ENCODE measurements around the gene CEP57. TPM values are rescaled to one million over a fixed set of nuclear protein-coding genes. Genes with fewer than 3 reads are reported as not detected.

CEP57 gene
- total RNA-seq, 1 donor from 2014 or later, result 33.8 TPM

DNA sequence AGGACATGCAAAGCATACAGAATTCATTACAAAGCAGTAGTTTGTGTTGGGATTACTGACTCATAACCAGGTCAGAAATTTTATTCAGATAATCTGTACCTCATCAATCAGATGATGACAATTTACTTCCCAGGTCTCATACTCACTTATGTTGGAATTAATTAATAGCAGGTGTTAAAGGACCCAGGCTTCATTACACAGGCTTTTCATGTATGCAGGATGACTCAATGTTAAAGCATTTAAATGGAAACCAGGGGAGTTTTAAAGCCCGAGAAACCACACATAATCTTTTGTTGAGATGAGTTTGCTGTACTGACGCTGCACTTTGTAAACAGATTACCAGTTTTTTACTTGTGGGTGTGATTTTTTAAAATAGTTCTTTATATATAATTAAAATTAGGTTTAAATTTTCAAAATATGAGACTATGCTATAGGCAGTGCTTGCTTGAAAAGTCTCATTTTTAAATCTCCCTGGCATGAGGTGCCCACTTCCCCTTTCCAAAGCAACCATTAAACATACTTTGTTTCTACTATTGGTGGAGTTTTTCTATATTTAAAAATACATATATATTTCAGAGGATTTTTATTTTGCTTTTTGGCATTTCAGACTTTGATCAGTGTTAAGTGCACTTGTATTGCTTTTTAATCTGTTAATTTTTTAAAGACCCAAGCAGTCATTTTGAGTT, 41.0 kb downstream of the CEP57 start:
- H3K27me3 ChIP-seq, result no peaks in the 10 kb centered on the region
- no peaks in the 10 kb centered on the region for H3K9me3 ChIP-seq
- no peak for DNase-seq
- intact Hi-C loops (cut with DNase I), result no loop called here
- no peak overlapping the region for H3K27ac ChIP-seq
- H3K4me3 ChIP-seq, result no peak overlapping the region
- no peak for ATAC-seq
- H3K4me1 ChIP-seq, result no peaks in the 10 kb centered on the region
- TF ChIP-seq, protein P1, sequence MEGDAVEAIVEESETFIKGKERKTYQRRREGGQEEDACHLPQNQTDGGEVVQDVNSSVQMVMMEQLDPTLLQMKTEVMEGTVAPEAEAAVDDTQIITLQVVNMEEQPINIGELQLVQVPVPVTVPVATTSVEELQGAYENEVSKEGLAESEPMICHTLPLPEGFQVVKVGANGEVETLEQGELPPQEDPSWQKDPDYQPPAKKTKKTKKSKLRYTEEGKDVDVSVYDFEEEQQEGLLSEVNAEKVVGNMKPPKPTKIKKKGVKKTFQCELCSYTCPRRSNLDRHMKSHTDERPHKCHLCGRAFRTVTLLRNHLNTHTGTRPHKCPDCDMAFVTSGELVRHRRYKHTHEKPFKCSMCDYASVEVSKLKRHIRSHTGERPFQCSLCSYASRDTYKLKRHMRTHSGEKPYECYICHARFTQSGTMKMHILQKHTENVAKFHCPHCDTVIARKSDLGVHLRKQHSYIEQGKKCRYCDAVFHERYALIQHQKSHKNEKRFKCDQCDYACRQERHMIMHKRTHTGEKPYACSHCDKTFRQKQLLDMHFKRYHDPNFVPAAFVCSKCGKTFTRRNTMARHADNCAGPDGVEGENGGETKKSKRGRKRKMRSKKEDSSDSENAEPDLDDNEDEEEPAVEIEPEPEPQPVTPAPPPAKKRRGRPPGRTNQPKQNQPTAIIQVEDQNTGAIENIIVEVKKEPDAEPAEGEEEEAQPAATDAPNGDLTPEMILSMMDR (IDR thresholded peaks at IDR 0.05), result no peak
- peaks cover 80% of the 10 kb centered on the region for H3K36me3 ChIP-seq

DNA sequence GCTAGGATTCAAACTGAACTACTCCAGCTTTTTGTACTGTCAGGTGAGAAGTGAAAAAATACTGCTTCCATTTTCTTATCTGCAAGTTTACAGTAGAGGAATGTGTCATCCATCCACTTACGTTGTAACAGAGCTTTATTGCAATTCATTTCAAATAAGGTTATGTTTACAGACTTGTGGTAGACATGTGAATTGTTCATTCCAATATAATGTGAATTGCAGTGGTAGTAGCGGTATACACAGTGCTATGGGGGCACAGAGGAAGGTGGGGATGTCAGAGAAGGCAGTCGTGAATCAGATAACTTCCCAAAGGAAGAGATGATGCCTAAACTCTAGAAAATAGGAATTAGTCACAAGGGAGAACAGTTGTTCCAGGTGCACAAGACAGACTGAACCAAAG, 42.5 kb downstream of the CEP57 start:
- H3K27ac ChIP-seq, result no peak overlapping the region
- H3K27me3 ChIP-seq, result no peaks in the 10 kb centered on the region
- intact Hi-C loops (cut with DNase I), result no loop called here
- TF ChIP-seq, protein P1 (IDR thresholded peaks at IDR 0.05), result no peak
- ATAC-seq (no peak), DNase-seq (no peak)
- H3K9me3 ChIP-seq, result no peaks in the 10 kb centered on the region
- H3K4me3 ChIP-seq, result no peak overlapping the region
- no peaks in the 10 kb centered on the region for H3K4me1 ChIP-seq
- peaks cover 88% of the 10 kb centered on the region for H3K36me3 ChIP-seq

DNA sequence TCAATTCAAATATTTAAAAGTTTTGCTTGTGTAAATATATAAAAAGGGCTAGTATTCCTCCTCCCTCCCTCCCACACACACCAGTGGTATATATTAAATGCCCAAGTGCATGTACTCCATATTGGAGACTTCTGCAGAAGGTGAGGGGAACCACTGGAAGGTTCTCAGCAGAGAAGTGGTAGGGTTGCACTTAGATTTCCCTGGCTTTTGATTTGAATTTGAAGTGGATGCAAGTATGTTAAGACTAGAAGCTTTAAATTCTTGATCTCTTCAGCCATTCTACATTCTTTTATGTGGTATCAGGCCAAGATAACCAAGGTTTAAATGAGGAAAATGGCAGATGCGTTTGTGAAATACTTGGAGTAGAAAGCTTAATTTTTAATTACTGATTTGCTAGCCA, 43.1 kb downstream of the CEP57 start:
- ATAC-seq (peak; percentile 45), DNase-seq (no peak)
- H3K9me3 ChIP-seq, result no peaks in the 10 kb centered on the region
- H3K27ac ChIP-seq, result no peak overlapping the region
- H3K4me3 ChIP-seq, result no peak overlapping the region
- intact Hi-C loops (cut with DNase I), result no loop called here
- TF ChIP-seq, protein P1 (IDR thresholded peaks at IDR 0.05), result no peak
- no peaks in the 10 kb centered on the region for H3K4me1 ChIP-seq
- H3K36me3 ChIP-seq, result peaks cover 87% of the 10 kb centered on the region
- H3K27me3 ChIP-seq, result no peaks in the 10 kb centered on the region

DNA sequence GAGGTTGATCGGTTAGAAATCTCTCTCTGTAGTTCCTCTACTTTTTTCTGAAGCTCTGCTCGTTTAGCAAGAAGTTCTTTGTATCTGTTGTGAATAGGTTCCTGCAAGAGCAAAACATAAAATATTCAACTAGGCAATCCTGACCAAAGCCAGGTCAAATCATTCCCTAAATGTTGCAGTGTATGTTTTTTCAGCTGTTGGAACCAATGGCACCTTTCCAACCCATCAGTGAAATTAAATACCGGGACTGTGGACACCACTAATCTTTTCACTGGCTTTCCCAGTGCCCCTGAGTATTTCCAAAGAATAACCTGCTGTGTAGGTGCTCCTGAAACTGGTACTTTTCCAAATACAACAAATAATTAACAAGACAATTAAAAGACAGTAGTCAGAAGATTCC, 45.1 kb downstream of the CEP57 start:
- Histone ChIP-seq H3K27ac (no peak overlapping the region), H3K9me3 (no peaks in the 10 kb centered on the region), H3K36me3 (peaks cover 80% of the 10 kb centered on the region), H3K4me1 (no peaks in the 10 kb centered on the region), H3K27me3 (no peaks in the 10 kb centered on the region), H3K4me3 (no peak overlapping the region)
- TF ChIP-seq, protein P1 (IDR thresholded peaks at IDR 0.05), result no peak
- DNase-seq, result no peak
- intact Hi-C loops (cut with DNase I), result no loop called here
- ATAC-seq, result no peak

DNA sequence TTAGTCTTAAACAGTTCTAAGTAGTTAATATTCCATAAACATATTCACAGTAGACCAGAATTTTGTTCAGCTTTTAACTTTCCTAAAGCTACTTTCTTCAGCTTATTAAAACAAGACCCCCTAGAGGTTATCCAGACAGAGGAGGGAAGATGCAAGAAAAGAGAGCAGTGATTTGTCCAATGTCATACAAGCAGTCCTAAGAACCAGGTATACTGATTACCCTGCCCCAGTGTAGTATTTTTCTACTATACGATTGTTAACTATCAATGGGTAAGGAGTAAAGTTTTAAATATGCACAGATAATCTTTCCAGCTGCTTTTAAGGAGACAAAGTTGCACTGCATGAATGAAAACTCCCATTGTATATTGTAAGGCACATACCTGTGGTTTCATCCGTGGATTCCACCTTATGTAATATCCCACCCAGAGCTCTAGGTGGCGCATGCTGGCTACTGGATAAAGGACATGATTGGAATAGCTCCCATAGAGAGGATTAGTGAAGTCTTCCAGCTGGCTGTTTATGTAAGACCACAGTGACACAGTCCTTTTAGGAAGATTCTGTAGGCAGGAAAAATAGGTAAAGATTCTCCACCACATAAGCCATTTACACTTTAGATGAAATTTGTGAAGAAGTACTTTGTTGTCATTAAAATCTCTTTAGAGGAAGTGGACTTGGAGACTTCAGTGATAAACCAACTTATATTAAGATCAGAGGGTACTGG, 45.6 kb downstream of the CEP57 start:
- intact Hi-C loops (cut with DNase I), result no loop called here
- TF ChIP-seq, protein P1 (IDR thresholded peaks at IDR 0.05), result peak; percentile 90
- peak; percentile 99 for ATAC-seq
- no peaks in the 10 kb centered on the region for H3K9me3 ChIP-seq
- H3K4me3 ChIP-seq, result no peak overlapping the region
- H3K27me3 ChIP-seq, result no peaks in the 10 kb centered on the region
- H3K4me1 ChIP-seq, result no peaks in the 10 kb centered on the region
- DNase-seq, result no peak
- peaks cover 75% of the 10 kb centered on the region for H3K36me3 ChIP-seq
- no peak overlapping the region for H3K27ac ChIP-seq

All from upper lobe of right lung (tissue), 1 donor.